ENCODE measurements around the gene SLC12A3.

The SLC12A3 gene

GRCh38 chr16:56864960-56865359 lies at the start of gene SLC12A3:
Gene SLC12A3, plus strand, starts transcription at chr16:56865207. Its CDS starts 29 bp downstream, at chr16:56865236.
- DNase-seq (ENCODE audit: low read depth in 2 of 2): no peak

GRCh38 chr16:56815721-56816120 lies 49.3 kb upstream of the SLC12A3 start:
- DNase-seq (ENCODE audit: low read depth in 2 of 2): no peak

GRCh38 chr16:56817056-56817455 lies 48.0 kb upstream of the SLC12A3 start:
- DNase-seq (ENCODE audit: low read depth in 2 of 2): no peak

GRCh38 chr16:56817938-56818337 lies 47.1 kb upstream of the SLC12A3 start:
- DNase-seq (ENCODE audit: low read depth in 2 of 2): no peak

GRCh38 chr16:56823081-56823733 lies 41.8 kb upstream of the SLC12A3 start:
- DNase-seq (ENCODE audit: low read depth in 2 of 2): no peak

GRCh38 chr16:56824331-56824730 lies 40.7 kb upstream of the SLC12A3 start:
- no peak for DNase-seq (ENCODE audit: low read depth in 2 of 2)

- DNase-seq (ENCODE audit: low read depth in 2 of 2): no peak
Observed at GRCh38 chr16:56824804-56825203, 40.2 kb upstream of the SLC12A3 start.

GRCh38 chr16:56825826-56826225 lies 39.2 kb upstream of the SLC12A3 start:
- no peak for DNase-seq (ENCODE audit: low read depth in 2 of 2)

GRCh38 chr16:56828647-56829046 lies 36.4 kb upstream of the SLC12A3 start:
- DNase-seq (ENCODE audit: low read depth in 2 of 2): no peak

GRCh38 chr16:56830669-56831068 lies 34.3 kb upstream of the SLC12A3 start:
- no peak for DNase-seq (ENCODE audit: low read depth in 2 of 2)

GRCh38 chr16:56832768-56833167 lies 32.2 kb upstream of the SLC12A3 start:
- no peak for DNase-seq (ENCODE audit: low read depth in 2 of 2)

- DNase-seq (ENCODE audit: low read depth in 2 of 2): no peak
Observed at GRCh38 chr16:56833243-56833970, 31.6 kb upstream of the SLC12A3 start.

GRCh38 chr16:56835320-56835719 lies 29.7 kb upstream of the SLC12A3 start:
- no peak for DNase-seq (ENCODE audit: low read depth in 2 of 2)

GRCh38 chr16:56836410-56837230 lies 28.4 kb upstream of the SLC12A3 start:
- no peak for DNase-seq (ENCODE audit: low read depth in 2 of 2)

GRCh38 chr16:56838622-56839337 lies 26.2 kb upstream of the SLC12A3 start:
- DNase-seq (ENCODE audit: low read depth in 2 of 2): no peak

GRCh38 chr16:56841233-56841632 lies 23.8 kb upstream of the SLC12A3 start:
- no peak for DNase-seq (ENCODE audit: low read depth in 2 of 2)

- DNase-seq (ENCODE audit: low read depth in 2 of 2): no peak
Observed at GRCh38 chr16:56841659-56842058, 23.3 kb upstream of the SLC12A3 start.

GRCh38 chr16:56842133-56842532 lies 22.9 kb upstream of the SLC12A3 start:
- DNase-seq (ENCODE audit: low read depth in 2 of 2): no peak

GRCh38 chr16:56844056-56844455 lies 21.0 kb upstream of the SLC12A3 start:
- DNase-seq (ENCODE audit: low read depth in 2 of 2): no peak

GRCh38 chr16:56847173-56847910 lies 17.7 kb upstream of the SLC12A3 start:
- no peak for DNase-seq (ENCODE audit: low read depth in 2 of 2)

Measured in fibroblast of skin of left biceps (primary cell).